ENCODE measurements around the gene YTHDF1.

DNA sequence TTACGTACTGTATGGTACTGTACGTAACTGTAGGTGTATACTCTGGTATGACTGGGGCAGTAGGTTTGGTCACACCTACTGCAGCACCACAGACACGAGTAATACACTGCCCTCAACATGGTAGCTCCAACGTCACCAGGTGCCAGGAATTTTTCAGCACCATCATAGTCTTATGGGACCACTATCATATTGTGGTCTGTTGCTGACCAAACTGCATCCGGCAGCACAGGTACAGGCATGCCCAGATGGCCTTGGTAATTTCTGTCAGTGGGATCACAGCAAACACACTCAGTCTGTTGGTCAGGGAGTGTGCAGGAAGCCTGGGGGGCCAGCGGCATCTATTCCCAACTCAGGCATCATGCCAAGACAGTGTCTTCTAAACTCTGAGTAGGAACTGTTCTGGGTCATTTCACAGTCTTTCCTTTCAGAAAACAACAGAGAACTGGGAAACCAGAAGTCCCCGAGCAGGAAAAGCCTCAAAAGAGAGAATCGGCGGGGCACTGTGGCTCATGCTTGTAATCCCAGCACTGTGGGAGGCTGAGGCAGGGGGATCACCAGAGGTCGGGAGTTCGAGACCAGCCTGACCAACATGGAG is 5.8 kb downstream of the YTHDF1 start:
- TF ChIP-seq, protein P1, sequence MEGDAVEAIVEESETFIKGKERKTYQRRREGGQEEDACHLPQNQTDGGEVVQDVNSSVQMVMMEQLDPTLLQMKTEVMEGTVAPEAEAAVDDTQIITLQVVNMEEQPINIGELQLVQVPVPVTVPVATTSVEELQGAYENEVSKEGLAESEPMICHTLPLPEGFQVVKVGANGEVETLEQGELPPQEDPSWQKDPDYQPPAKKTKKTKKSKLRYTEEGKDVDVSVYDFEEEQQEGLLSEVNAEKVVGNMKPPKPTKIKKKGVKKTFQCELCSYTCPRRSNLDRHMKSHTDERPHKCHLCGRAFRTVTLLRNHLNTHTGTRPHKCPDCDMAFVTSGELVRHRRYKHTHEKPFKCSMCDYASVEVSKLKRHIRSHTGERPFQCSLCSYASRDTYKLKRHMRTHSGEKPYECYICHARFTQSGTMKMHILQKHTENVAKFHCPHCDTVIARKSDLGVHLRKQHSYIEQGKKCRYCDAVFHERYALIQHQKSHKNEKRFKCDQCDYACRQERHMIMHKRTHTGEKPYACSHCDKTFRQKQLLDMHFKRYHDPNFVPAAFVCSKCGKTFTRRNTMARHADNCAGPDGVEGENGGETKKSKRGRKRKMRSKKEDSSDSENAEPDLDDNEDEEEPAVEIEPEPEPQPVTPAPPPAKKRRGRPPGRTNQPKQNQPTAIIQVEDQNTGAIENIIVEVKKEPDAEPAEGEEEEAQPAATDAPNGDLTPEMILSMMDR (IDR thresholded peaks at IDR 0.05) = no peak
- no peak for TF ChIP-seq POLR2A (IDR thresholded peaks at IDR 0.05)
